OCI-LY7 (cell line): ENCODE results near the gene SLC39A13.

Experiments
- EZH2phosphoT487 ChIP-seq: fragments of 200-600 bp; sonication (generic); IDR thresholded peaks from 2 replicates; pipeline ENCODE4 v1.6.1; 2018; ENCODE audit warnings: low read depth, borderline replicate concordance, mild to moderate bottlenecking, mixed run types, antibody characterized with exemption, low read length, moderate library complexity, mixed read lengths
- TF ChIP-seq, protein P1 (sequence below): fragments of 200-600 bp; sonication (generic); conservative IDR thresholded peaks from 2 replicates; pipeline ENCODE4 v1.5.1; 2014; ENCODE audit warnings: mild to moderate bottlenecking, antibody characterized with exemption, low read length, moderate library complexity, mixed read lengths

DNA sequence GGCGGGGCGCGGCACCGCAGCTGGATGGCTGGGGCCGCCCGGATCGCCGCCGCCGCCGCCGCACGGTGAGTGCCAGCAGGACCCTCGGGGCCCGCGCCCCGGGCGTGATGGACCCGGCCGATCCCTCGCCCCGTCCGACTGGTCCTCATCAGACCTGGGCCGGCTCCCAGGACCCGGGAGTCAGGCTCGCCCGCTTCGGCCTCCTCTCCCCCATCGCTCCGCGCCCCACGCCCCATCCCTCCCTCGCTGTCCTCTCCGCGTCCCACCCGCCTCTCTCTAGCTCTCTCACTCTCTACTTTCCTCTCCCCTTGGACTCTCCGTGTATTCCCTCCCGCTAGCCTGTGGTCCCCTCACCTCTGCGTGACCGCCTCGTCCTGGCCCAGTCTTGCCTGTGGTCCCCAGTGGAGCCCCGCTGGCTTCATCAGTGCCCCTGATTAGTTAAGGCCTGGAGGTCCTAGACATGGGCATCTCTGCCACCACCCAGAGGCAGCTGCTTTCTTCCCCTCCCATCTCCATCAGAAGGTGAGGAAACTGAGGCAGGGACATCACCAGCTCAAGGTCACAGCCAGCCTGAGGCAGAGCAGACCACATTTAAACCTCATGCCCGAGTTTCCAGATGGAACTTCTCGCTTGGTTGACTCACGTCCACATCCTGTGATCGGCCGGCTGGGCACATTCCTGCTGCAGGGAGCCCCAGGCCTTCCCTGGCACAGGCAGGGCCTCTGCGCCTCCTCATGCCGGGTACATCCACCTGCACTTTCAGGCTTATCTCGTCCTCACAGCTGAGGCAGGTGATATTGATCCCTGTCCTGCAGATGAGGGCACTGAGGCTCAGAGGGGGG is 429 bp downstream of the SLC39A13 start:
- TF ChIP-seq, protein P1, sequence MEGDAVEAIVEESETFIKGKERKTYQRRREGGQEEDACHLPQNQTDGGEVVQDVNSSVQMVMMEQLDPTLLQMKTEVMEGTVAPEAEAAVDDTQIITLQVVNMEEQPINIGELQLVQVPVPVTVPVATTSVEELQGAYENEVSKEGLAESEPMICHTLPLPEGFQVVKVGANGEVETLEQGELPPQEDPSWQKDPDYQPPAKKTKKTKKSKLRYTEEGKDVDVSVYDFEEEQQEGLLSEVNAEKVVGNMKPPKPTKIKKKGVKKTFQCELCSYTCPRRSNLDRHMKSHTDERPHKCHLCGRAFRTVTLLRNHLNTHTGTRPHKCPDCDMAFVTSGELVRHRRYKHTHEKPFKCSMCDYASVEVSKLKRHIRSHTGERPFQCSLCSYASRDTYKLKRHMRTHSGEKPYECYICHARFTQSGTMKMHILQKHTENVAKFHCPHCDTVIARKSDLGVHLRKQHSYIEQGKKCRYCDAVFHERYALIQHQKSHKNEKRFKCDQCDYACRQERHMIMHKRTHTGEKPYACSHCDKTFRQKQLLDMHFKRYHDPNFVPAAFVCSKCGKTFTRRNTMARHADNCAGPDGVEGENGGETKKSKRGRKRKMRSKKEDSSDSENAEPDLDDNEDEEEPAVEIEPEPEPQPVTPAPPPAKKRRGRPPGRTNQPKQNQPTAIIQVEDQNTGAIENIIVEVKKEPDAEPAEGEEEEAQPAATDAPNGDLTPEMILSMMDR, result no peak
- TF ChIP-seq EZH2phosphoT487, result no peak
